Measurements from ENCODE around the gene RCAN2. TPM values are rescaled to one million over a fixed set of nuclear protein-coding genes. Genes with fewer than 3 reads are reported as not detected.

Gene RCAN2
- total RNA-seq, 2 donors from 2014 or later, result 0.55 to 7.6 TPM

DNA sequence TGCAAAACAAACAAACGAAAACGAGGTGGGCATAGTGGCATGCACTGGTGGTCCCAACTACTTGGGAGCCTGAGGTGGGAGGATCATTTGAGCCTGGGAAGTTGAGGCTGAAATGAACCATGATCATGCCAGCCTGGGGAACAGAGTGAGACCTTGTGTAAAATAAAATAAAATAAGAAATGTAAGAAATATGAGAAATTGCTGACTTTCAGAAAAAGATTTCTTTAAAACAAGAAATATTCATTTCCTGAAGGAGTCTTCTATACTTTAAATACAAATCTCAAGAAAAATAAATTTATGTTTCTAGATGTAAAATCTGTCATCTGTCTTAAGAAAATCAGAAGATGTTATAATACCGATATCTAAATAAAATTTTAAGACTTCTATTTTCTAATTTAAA, 223.7 kb downstream of the RCAN2 start:
- Mint-ChIP-seq H3K27ac (no peak overlapping the region), H3K4me1 (ENCODE audit: low read depth in 2 of 2) (peaks cover 0 to 10% of the 10 kb centered on the region in 2 donors), H3K36me3 (no peaks in the 10 kb centered on the region), H3K4me3 (no peak overlapping the region), H3K9me3 (no peaks in the 10 kb centered on the region), H3K27me3 (no peaks in the 10 kb centered on the region)
- DNase-seq (ENCODE audit: low spot score) (no peak), ATAC-seq (no peak)

DNA sequence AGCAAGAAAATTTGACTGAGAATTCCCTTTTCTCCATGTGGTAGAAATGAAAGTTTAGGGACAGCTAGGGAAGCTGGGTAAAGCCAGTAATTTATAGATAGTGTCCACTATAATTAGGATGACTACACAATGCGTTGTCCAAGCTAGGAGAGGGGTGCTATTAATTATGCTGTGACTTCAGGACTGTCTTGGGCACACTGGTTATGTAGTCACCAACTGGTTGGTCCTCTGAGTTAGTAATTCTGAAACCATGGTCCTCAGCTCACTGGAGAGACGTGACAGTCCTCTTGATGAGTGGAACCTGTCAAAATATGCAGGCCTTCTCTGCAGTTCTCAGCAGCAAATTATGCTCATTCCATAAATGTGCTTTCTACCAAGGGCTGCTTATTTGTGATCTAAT, 225.9 kb downstream of the RCAN2 start:
- Mint-ChIP-seq H3K4me3 (no peak overlapping the region), H3K4me1 (ENCODE audit: low read depth in 2 of 2) (peaks cover 0 to 10% of the 10 kb centered on the region in 2 donors), H3K27me3 (peaks cover 0 to 2% of the 10 kb centered on the region in 2 donors), H3K9me3 (no peaks in the 10 kb centered on the region), H3K36me3 (no peaks in the 10 kb centered on the region), H3K27ac (no peak overlapping the region)
- ATAC-seq (peak in 1 of 2 donors; percentile 51), DNase-seq (ENCODE audit: low spot score) (no peak)

DNA sequence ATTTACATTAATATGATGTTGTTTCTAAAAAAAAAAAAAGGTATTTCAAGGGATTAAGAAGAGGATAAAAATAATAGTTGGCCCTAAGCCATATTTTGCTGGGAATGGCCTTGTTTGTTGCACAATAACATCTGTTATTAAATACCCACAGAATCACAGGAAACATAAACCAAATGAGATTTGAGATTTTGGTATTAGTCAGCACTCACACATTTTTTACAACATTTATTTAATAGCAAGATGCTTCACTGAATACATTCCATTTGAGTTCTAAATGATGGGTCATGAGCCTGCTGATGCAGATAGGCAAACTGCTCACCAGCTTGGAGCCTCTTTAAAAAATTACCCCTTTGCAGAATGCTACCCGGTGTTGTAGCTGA, 227.6 kb downstream of the RCAN2 start:
- H3K27me3 Mint-ChIP-seq, result peaks cover 0 to 2% of the 10 kb centered on the region in 2 donors
- peak in 1 of 2 donors; percentile 33 for ATAC-seq
- DNase-seq (ENCODE audit: low spot score), result no peak
- no peak overlapping the region for H3K4me3 Mint-ChIP-seq
- H3K27ac Mint-ChIP-seq, result no peak overlapping the region
- H3K4me1 Mint-ChIP-seq (ENCODE audit: low read depth in 2 of 2), result peaks cover 0 to 10% of the 10 kb centered on the region in 2 donors
- no peaks in the 10 kb centered on the region for H3K36me3 Mint-ChIP-seq
- H3K9me3 Mint-ChIP-seq, result no peaks in the 10 kb centered on the region

DNA sequence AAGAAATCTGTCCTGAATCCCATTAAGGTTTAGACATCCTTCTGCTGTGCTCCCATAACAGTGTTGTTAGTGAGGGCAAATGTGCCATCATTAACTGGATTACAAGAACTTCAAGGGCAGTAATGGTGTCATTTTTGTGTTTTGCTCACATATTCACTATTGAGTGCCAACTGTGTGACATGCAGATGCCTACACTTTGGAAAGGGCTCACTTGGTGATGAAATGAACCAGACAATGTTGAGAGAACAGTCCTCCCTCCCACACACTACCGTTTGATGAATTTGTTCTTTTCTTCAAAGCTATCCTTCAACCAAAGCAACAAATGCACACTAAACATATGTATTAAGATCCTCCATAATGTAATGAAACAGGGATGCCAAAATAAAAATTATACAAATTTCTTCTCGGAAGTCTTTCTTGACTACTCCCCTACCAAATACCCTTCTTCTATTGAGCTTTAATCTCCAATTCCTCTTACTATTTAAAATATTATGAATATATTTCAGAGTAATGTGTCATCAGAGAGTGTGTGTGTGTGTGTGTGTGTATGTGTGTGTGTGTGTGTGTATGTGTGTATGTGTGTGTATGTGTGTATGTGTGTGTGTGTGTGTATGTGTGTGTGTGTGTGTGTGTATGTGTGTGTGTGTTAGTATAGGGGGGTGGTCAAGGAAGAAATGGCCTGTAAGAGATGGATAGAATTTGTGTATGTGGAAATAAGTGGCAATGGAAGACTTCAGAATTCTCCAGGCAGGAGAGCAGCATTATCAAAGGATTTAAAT, 228.1 kb downstream of the RCAN2 start:
- peaks cover 0 to 2% of the 10 kb centered on the region in 2 donors for H3K27me3 Mint-ChIP-seq
- no peaks in the 10 kb centered on the region for H3K9me3 Mint-ChIP-seq
- ATAC-seq, result no peak
- no peak for DNase-seq (ENCODE audit: low spot score)
- H3K27ac Mint-ChIP-seq, result no peak overlapping the region
- H3K4me1 Mint-ChIP-seq (ENCODE audit: low read depth in 2 of 2), result peaks cover 0 to 10% of the 10 kb centered on the region in 2 donors
- H3K4me3 Mint-ChIP-seq, result no peak overlapping the region
- no peaks in the 10 kb centered on the region for H3K36me3 Mint-ChIP-seq

DNA sequence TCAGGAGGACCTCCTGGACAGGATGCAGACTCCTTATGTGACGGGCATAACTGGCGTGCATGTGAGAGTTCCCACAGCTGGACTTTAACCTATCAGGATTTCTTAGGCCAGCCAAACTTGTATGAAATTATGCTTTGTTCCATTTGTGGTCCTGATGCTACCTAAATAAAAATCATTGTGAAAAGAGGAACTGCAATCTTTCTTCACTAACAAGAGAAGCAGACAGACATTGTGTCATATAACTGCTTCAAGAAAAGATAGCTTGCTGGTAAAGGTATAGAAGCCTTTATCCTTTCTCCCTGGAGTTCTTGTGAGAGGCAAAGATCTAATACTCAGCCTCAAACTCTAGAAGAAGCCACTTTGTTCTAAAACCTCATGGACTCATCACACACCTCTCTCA, 233.0 kb downstream of the RCAN2 start:
- ATAC-seq, result no peak
- Mint-ChIP-seq H3K27me3 (peaks cover 0 to 2% of the 10 kb centered on the region in 2 donors), H3K4me3 (no peak overlapping the region), H3K27ac (no peak overlapping the region), H3K36me3 (no peaks in the 10 kb centered on the region), H3K9me3 (no peaks in the 10 kb centered on the region), H3K4me1 (ENCODE audit: low read depth in 2 of 2) (peaks cover 0 to 5% of the 10 kb centered on the region in 2 donors)
- no peak for DNase-seq (ENCODE audit: low spot score)

DNA sequence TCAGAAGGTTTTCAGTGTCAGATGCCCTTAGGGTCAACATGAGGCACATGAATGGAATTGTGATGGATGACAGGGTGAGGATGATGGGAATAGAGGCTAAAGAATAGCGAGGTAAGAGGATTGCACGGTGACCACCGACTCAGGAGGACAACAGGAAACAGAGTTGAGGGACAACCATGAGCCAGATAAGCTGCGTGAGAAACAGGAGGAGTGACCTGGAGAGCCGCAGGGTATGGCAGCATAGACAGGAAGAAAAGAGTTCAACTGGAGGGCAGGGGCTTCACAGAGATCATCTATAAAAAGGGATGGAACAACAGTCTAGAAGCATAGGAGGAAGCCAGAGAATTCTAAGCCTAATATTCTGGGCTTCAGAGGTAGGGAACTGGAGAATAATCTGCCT, 235.7 kb downstream of the RCAN2 start:
- Mint-ChIP-seq H3K36me3 (no peaks in the 10 kb centered on the region), H3K4me3 (no peak overlapping the region), H3K4me1 (ENCODE audit: low read depth in 2 of 2) (no peaks in the 10 kb centered on the region), H3K27ac (no peak overlapping the region), H3K9me3 (no peaks in the 10 kb centered on the region), H3K27me3 (no peaks in the 10 kb centered on the region)
- no peak for DNase-seq (ENCODE audit: low spot score)
- ATAC-seq, result no peak

DNA sequence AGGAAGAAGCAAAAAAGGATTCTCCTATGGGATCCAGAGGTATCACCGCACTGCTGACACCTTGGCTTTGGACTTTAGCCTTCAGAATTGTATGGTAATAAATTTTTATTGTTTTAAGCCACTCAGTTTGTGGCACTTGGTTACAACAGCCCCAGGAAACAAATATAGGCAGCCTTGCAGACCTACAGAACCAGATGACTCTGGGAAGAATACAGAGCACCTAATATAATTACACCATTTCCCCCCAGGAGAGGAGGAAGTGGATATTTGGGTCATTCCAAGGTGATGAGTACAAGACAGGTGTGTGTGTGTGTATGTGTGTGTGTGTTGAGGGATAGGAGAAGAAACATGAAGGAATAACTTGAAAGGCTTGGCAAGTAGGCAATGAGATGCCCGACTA, 236.3 kb downstream of the RCAN2 start:
- H3K4me3 Mint-ChIP-seq, result no peak overlapping the region
- H3K36me3 Mint-ChIP-seq, result no peaks in the 10 kb centered on the region
- H3K4me1 Mint-ChIP-seq (ENCODE audit: low read depth in 2 of 2), result no peaks in the 10 kb centered on the region
- H3K27ac Mint-ChIP-seq, result no peak overlapping the region
- DNase-seq (ENCODE audit: low spot score) (no peak), ATAC-seq (no peak)
- peaks cover 0 to under 1% of the 10 kb centered on the region in 2 donors for H3K27me3 Mint-ChIP-seq
- no peaks in the 10 kb centered on the region for H3K9me3 Mint-ChIP-seq

DNA sequence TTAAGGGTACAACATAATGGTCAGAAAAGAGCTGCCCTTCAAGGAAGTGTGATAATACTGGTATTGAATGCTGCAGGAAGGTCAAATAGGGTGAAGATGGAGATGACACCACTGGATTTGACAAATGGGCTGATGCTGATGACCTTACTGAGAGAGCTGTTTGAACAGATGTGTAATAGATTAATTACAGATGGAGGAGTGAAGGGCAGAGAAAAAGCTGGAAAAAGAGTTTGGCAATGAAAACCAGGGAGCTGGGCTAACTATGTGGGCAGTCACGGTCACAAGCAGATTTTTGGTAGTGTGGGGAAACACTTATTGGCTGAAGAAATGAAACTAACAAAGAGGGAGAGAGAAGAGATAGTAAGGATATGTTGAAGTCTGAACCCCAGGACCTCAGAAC, 236.9 kb downstream of the RCAN2 start:
- no peak overlapping the region for H3K27ac Mint-ChIP-seq
- no peak overlapping the region for H3K4me3 Mint-ChIP-seq
- H3K9me3 Mint-ChIP-seq, result no peaks in the 10 kb centered on the region
- DNase-seq (ENCODE audit: low spot score), result no peak
- H3K4me1 Mint-ChIP-seq (ENCODE audit: low read depth in 2 of 2), result no peaks in the 10 kb centered on the region
- H3K36me3 Mint-ChIP-seq, result no peaks in the 10 kb centered on the region
- H3K27me3 Mint-ChIP-seq, result peaks cover 0 to 3% of the 10 kb centered on the region in 2 donors
- no peak for ATAC-seq

DNA sequence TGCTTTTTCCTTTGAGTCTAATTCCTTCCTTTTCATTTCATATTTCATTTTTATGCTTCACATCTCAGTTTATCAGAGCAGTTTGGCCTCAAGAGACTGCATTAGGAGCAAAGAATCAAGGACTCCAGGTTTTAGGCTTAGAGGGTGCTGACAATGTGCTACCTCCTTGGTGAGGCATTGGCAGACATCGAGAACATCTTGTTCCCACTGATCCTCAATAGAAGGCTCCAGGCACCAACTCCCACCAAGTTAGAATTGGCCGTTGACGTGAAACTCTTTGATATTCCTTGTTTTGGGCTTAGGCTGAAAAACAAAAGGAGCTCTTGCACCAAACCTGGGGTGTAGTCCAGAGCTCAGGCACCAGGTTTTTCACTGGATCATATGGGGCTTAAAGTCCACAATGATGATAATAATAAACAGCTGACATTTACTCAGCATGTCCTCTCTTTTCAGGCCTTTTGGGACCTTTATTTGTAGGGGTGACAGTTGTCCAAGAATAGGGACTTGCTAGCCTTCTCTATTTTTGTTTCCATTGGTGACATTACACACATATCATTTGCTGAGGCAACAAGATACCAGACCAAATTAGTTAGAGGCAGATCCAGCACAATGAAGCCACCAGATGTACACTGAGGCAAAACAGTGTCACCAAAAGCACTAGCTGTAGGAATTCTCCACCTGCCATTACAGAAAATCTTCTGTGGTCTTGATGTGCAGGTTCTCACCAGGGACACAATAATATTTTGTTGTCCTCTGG, 239.5 kb downstream of the RCAN2 start:
- no peaks in the 10 kb centered on the region for H3K4me1 Mint-ChIP-seq (ENCODE audit: low read depth in 2 of 2)
- DNase-seq (ENCODE audit: low spot score), result no peak
- ATAC-seq, result no peak
- no peak overlapping the region for H3K27ac Mint-ChIP-seq
- peaks cover 3 to 8% of the 10 kb centered on the region in 2 donors for H3K27me3 Mint-ChIP-seq
- no peak overlapping the region for H3K4me3 Mint-ChIP-seq
- H3K9me3 Mint-ChIP-seq, result no peaks in the 10 kb centered on the region
- H3K36me3 Mint-ChIP-seq, result no peaks in the 10 kb centered on the region

DNA sequence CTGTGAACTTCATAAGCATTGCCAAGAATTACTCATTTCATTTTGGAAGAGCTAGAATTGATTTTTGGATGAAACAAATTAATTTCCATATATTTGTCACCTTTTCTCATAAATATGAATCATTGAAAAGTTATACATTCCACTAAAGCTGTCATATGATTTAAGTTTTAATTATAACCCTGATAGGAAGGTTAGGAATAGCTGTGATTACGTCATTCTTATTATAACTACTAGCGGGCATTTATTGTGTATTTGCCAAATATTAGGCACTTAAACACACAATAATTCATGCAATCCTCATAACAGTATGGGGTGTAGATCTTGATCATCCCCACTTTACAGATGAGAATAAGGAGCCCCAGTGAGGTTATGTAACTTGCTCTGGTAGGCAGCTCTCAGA, 243.1 kb downstream of the RCAN2 start:
- Mint-ChIP-seq H3K9me3 (no peaks in the 10 kb centered on the region), H3K27ac (no peak overlapping the region), H3K4me3 (no peak overlapping the region), H3K4me1 (ENCODE audit: low read depth in 2 of 2) (peaks cover 3 to 5% of the 10 kb centered on the region in 2 donors), H3K36me3 (no peaks in the 10 kb centered on the region), H3K27me3 (peaks cover 3 to 8% of the 10 kb centered on the region in 2 donors)
- no peak for ATAC-seq
- DNase-seq (ENCODE audit: low spot score), result no peak

DNA sequence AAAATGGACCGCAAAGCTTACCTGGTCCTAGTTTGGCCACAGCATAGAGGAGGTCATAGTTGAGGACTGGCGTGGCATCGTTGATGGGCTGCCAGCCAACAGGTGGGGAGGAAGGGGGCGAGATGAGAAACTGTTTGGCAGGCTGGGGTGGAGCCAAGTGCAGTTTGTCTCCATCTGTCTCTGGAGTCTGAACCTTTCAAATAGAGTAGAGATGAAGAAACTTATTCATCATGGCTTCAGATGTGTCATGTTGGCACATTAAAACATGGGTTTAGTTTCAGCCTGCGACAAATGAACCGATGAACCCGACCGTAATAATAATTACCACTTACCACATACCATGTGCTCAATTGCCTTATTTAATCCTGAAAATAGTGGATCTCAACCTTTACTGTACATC, 244.5 kb downstream of the RCAN2 start:
- H3K36me3 Mint-ChIP-seq, result no peaks in the 10 kb centered on the region
- ATAC-seq (no peak), DNase-seq (ENCODE audit: low spot score) (no peak)
- H3K4me3 Mint-ChIP-seq, result no peak overlapping the region
- no peaks in the 10 kb centered on the region for H3K9me3 Mint-ChIP-seq
- no peak overlapping the region for H3K27ac Mint-ChIP-seq
- peaks cover 3 to 5% of the 10 kb centered on the region in 2 donors for H3K4me1 Mint-ChIP-seq (ENCODE audit: low read depth in 2 of 2)
- H3K27me3 Mint-ChIP-seq, result peaks cover 3 to 8% of the 10 kb centered on the region in 2 donors

DNA sequence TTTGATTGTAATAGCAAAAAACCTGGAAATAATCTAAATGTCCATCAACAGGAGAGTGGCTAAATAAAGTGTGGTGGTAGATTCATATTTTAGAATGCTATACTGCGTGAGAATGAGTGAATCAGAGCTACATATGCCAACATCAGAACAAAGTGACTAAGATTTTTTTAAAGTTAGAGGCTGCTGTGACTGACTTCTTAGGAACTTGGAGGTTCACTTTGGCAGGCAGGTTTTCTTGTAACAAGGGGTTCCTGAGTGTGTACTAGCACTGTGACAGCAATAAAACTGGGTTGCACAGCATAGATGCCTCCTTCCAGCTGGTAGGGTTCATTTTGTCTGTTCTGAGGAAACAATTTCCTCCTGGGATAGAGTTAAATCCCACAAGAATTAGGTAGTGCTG, 245.2 kb downstream of the RCAN2 start:
- Mint-ChIP-seq H3K36me3 (no peaks in the 10 kb centered on the region), H3K4me1 (ENCODE audit: low read depth in 2 of 2) (peaks cover 3 to 5% of the 10 kb centered on the region in 2 donors), H3K9me3 (no peaks in the 10 kb centered on the region), H3K4me3 (no peak overlapping the region), H3K27me3 (peaks cover 3 to 8% of the 10 kb centered on the region in 2 donors), H3K27ac (no peak overlapping the region)
- DNase-seq (ENCODE audit: low spot score) (no peak), ATAC-seq (no peak)

DNA sequence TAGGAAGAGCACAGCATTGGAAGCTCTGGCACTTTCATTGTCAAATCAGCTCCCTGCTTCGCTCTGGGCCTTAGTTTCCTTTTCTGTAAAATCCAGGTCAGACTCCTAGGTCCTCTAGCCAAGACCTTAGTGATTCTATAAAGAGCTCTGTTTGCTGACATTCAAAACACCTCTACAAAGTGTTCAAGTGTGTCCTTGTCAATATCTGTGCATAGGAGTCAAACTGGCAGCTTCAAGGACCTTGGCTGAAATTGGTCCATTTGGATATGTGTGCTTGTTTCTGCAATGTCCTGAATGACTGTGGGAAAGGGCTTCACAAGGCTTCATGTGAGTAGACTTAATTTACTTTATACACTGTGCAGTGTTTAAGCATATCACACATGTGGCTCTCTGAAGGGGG, 246.6 kb downstream of the RCAN2 start:
- Mint-ChIP-seq H3K9me3 (no peaks in the 10 kb centered on the region), H3K27ac (peak overlapping the region in 1 of 2 donors; percentile 63)

DNA sequence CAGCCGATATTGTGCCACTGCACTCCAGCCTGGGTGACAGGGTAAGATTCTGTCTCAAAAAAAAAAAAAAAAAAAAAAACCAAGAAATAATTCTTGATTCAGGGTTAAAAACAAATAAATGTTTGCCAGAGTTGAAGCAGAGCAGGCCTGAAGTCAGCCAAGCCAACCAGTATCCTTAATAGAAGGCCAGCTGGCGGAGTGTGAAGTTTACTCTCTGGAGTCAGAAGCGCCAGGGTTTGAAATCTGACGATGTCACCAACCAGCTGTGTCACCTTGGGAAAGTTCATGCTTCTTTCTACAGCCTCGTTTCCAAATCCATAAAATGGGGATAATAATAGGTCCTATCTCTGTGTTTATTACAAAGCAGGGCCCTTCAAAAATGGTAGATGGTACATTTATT, 247.5 kb downstream of the RCAN2 start:
- H3K36me3 Mint-ChIP-seq, result no peaks in the 10 kb centered on the region
- H3K27me3 Mint-ChIP-seq, result peaks cover 5 to 16% of the 10 kb centered on the region in 2 donors
- H3K9me3 Mint-ChIP-seq, result no peaks in the 10 kb centered on the region
- no peak overlapping the region for H3K4me3 Mint-ChIP-seq
- peak overlapping the region in 1 of 2 donors; percentile 63 for H3K27ac Mint-ChIP-seq
- ATAC-seq (no peak), DNase-seq (ENCODE audit: low spot score) (no peak)
- peaks cover 3 to 5% of the 10 kb centered on the region in 2 donors for H3K4me1 Mint-ChIP-seq (ENCODE audit: low read depth in 2 of 2)

More for the DNA sequence above, 246.6 kb downstream of the RCAN2 start:
- Mint-ChIP-seq H3K4me1 (ENCODE audit: low read depth in 2 of 2) (peaks cover 3 to 5% of the 10 kb centered on the region in 2 donors), H3K36me3 (no peaks in the 10 kb centered on the region), H3K4me3 (no peak overlapping the region), H3K27me3 (peaks cover 1 to 10% of the 10 kb centered on the region in 2 donors)
- ATAC-seq (no peak), DNase-seq (ENCODE audit: low spot score) (no peak)

Measured in natural killer cell treated with Interleukin-12 subunit alpha and Interleukin-12 subunit beta and Interleukin-15 and Interleukin-18, amount 100 ng/mL, for 72 hours (primary cell).